CD4-positive, alpha-beta T cell treated with Interleukin-4 for 1 hour (primary cell): ENCODE data around the gene ADGRB2.
A peak's percentile ranks its signal among the peaks of the same experiment; 100 is the strongest.
"Not testable (repeated sequence)": the region's sequence is repeated elsewhere in the genome, so short reads cannot be mapped to it uniquely, and the experiment has no call there.

Source experiments
- DNase-seq, 2 donors: peaks; one replicate each; pipeline ENCODE4 v3.0.0-alpha.2; 2020 to 2022

ADGRB2 gene

GRCh38 chr1:31715873-31716220, 48.3 kb downstream of the ADGRB2 start:
- DNase-seq, result no peak

GRCh38 chr1:31715087-31715872, 48.9 kb downstream of the ADGRB2 start:
- peak; percentile 16 to 35 for DNase-seq

- DNase-seq, result peak; percentile 33 to 34
These were observed 49.6 kb downstream of the ADGRB2 start for GRCh38 chr1:31714442-31715086.

- DNase-seq, result no peak
These were observed 51.5 kb downstream of the ADGRB2 start for GRCh38 chr1:31712630-31713029.

GRCh38 chr1:31712068-31712467, 52.1 kb downstream of the ADGRB2 start:
- no peak for DNase-seq

- DNase-seq, result no peak
These were observed 55.8 kb downstream of the ADGRB2 start for GRCh38 chr1:31708324-31708723.

- no peak for DNase-seq
These were observed 56.4 kb downstream of the ADGRB2 start for GRCh38 chr1:31707711-31708110.

GRCh38 chr1:31707059-31707600, 57.0 kb downstream of the ADGRB2 start:
- not testable (repeated sequence) for DNase-seq

- no peak for DNase-seq
These were observed 57.6 kb downstream of the ADGRB2 start for GRCh38 chr1:31706384-31707058.

GRCh38 chr1:31705080-31705866, 58.9 kb downstream of the ADGRB2 start:
- peak; percentile 54 to 60 for DNase-seq

- no peak for DNase-seq
These were observed 59.7 kb downstream of the ADGRB2 start for GRCh38 chr1:31704271-31705079.

GRCh38 chr1:31703431-31704270, 60.5 kb downstream of the ADGRB2 start, which contains the start of gene COL16A1:
COL16A1 (minus strand) TSS chr1:31704017; CDS start chr1:31702193, 1,824 bp downstream.
- DNase-seq, result no peak

GRCh38 chr1:31702836-31703404, 61.2 kb downstream of the ADGRB2 start:
- DNase-seq, result no peak

- DNase-seq, result peak in 1 of 2 donors; percentile 14
These were observed 62.9 kb downstream of the ADGRB2 start for GRCh38 chr1:31701091-31701736.

- DNase-seq, result no peak
These were observed 63.6 kb downstream of the ADGRB2 start for GRCh38 chr1:31700468-31701090.

- DNase-seq, result peak; percentile 39 to 40
These were observed 64.7 kb downstream of the ADGRB2 start for GRCh38 chr1:31699341-31699891.

GRCh38 chr1:31697369-31697984, 66.7 kb downstream of the ADGRB2 start:
- DNase-seq, result no peak

- no peak for DNase-seq
These were observed 67.9 kb downstream of the ADGRB2 start for GRCh38 chr1:31696242-31696641.

GRCh38 chr1:31695327-31695726, 68.8 kb downstream of the ADGRB2 start:
- no peak for DNase-seq
